PC-3 (cell line): ENCODE measurements around the gene DMD. TPM values are rescaled to one million over a fixed set of nuclear protein-coding genes. Genes with fewer than 3 reads are reported as not detected.

Experiments
- ATAC-seq: fragments of 200-7000 bp; cut with Tn5 transposase; 2 replicates; pipeline ENCODE4 v1.9.1; 2020; ENCODE audit warnings: mild to moderate bottlenecking, moderate library complexity
- BruUV-seq: library from RNA; stranded (reverse); fragments of 400-500 nt; replicated peaks from 2 replicates; lab custom pipeline; 2021; lab: Mats Ljungman, UMichigan
- CTCF ChIA-PET: fragments of 300-600 bp; sonication (Branson Sonifier 250); formaldehyde crosslinking; loops from one replicate; lab custom pipeline; 2022; ENCODE audit warnings: antibody characterized with exemption; lab: Charles Lee
- POLR2A ChIA-PET: fragments of 300-600 bp; sonication (Branson Sonifier 250); formaldehyde crosslinking; loops from one replicate; lab custom pipeline; 2022; ENCODE audit warnings: antibody characterized with exemption; ENCODE audit not compliant: unreplicated experiment; lab: Charles Lee
- DNase-seq: peaks from one replicate; pipeline ENCODE4 v3.0.0-alpha.2; 2015
- H2AFZ ChIP-seq: fragments of 300-600 bp; sonication (generic); 2 replicates; pipeline ENCODE4 v1.6.0; 2016; ENCODE audit warnings: antibody characterized with exemption, low read length
- H3F3A ChIP-seq: fragments of 300-600 bp; sonication (generic); one replicate; pipeline ENCODE4 v1.6.0; 2017; ENCODE audit warnings: antibody characterized with exemption, low read length, control low read depth, mild to moderate bottlenecking; ENCODE audit not compliant: unreplicated experiment
- H3K27ac ChIP-seq: fragments of 300-600 bp; sonication (generic); 2 replicates; pipeline ENCODE4 v1.5.1; 2016; ENCODE audit warnings: mild to moderate bottlenecking, low read length
- H3K27me3 ChIP-seq: fragments of 300-600 bp; sonication (generic); 2 replicates; pipeline ENCODE4 v1.6.1; 2016; ENCODE audit warnings: low read length, mixed read lengths
- H3K36me3 ChIP-seq: fragments of 300-600 bp; sonication (generic); 2 replicates; pipeline ENCODE4 v1.6.1; 2016; ENCODE audit warnings: low read depth, mixed run types, low read length, mixed read lengths
- H3K4me1 ChIP-seq: fragments of 300-600 bp; sonication (generic); 2 replicates; pipeline ENCODE4 v1.5.1; 2016; ENCODE audit warnings: low read length; ENCODE audit not compliant: insufficient read depth
- H3K4me2 ChIP-seq: fragments of 300-600 bp; sonication (generic); 2 replicates; pipeline ENCODE4 v1.6.0; 2016; ENCODE audit warnings: low read length
- H3K4me3 ChIP-seq: fragments of 300-600 bp; sonication (generic); 2 replicates; pipeline ENCODE4 v1.5.1; 2016; ENCODE audit warnings: mild to moderate bottlenecking, low read length, mixed read lengths
- H3K79me2 ChIP-seq: fragments of 300-600 bp; sonication (generic); 2 replicates; pipeline ENCODE4 v1.6.1; 2017; ENCODE audit warnings: low read length, mixed read lengths
- H3K9ac ChIP-seq: fragments of 300-600 bp; sonication (generic); 2 replicates; pipeline ENCODE4 v1.6.0; 2016; ENCODE audit warnings: mild to moderate bottlenecking, low read length
- H3K9me2 ChIP-seq: fragments of 300-600 bp; sonication (generic); replicated peaks from 2 replicates; pipeline ENCODE4 v1.6.1; 2016; ENCODE audit warnings: mixed run types, low read length, mixed read lengths
- H3K9me3 ChIP-seq: fragments of 300-600 bp; sonication (generic); 2 replicates; pipeline ENCODE4 v1.6.1; 2016; ENCODE audit warnings: low read length, mixed read lengths
- H4K20me1 ChIP-seq: fragments of 300-600 bp; sonication (generic); 2 replicates; pipeline ENCODE4 v1.6.1; 2016; ENCODE audit warnings: low read length, mixed read lengths
- EZH2 ChIP-seq: fragments of 300-600 bp; sonication (generic); IDR thresholded peaks from one replicate; pipeline ENCODE4 v1.6.1; 2017; ENCODE audit warnings: antibody characterized with exemption, mild to moderate bottlenecking, low read length; ENCODE audit not compliant: unreplicated experiment
- EZH2phosphoT487 ChIP-seq: fragments of 300-600 bp; sonication (generic); IDR thresholded peaks from 2 replicates; pipeline ENCODE4 v1.6.1; 2018; ENCODE audit warnings: mild to moderate bottlenecking, antibody characterized with exemption, low read length, borderline replicate concordance
- intact Hi-C: fragments of 100-400 bp; cut with micrococcal nuclease; formaldehyde crosslinking; loops from 2 replicates; pipeline ENCODE4 v1.9.0; 2023
- total RNA-seq: library from RNA; depleted of rRNA; stranded (reverse); fragments of >200 nt; gene quantifications from 2 replicates; pipeline ENCODE4 v1.2.3, GENCODE V29; 2014
- TF ChIP-seq, protein P1 (sequence below): fragments of 300-600 bp; sonication (generic); conservative IDR thresholded peaks from 2 replicates; pipeline ENCODE4 v1.5.1; 2017; ENCODE audit warnings: antibody characterized with exemption, low read depth, mild to moderate bottlenecking, low read length

The DMD gene
- total RNA-seq, 1 experiment from 2014 or later: not detected

DNA sequence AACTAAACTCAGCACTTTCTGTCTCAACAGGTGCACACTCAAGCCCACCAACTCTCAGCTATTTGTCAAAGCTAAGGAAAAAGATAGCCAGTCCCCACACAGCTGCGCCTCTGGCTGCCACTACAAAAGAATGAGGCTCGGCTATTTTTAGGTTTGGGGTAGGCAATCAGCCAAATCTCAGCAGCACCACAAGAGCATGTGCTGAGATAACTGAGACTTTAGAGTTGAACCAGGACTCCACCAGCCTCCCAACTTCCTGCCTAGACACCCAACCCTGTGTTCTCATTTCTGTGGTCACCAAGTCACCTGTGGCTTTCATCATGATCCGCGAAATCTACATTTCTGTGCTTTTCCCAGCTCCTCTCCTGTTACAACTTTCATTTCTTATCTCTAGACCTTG is 28.0 kb downstream of the DMD start:
- Histone ChIP-seq H3F3A (no peaks in the 10 kb centered on the region), H2AFZ (no peak overlapping the region), H3K27ac (no peak overlapping the region), H3K4me2 (no peak overlapping the region), H3K9me2 (no peaks in the 10 kb centered on the region), H3K36me3 (no peaks in the 10 kb centered on the region), H3K9ac (no peak overlapping the region), H3K79me2 (no peaks in the 10 kb centered on the region), H3K9me3 (no peaks in the 10 kb centered on the region), H3K4me3 (no peak overlapping the region), H3K27me3 (no peaks in the 10 kb centered on the region), H4K20me1 (no peaks in the 10 kb centered on the region), H3K4me1 (no peaks in the 10 kb centered on the region)
- ChIA-PET POLR2A (no interaction called here), CTCF (no interaction called here)
- intact Hi-C loops: no loop called here
- no peak for TF ChIP-seq EZH2phosphoT487
- TF ChIP-seq, protein P1, sequence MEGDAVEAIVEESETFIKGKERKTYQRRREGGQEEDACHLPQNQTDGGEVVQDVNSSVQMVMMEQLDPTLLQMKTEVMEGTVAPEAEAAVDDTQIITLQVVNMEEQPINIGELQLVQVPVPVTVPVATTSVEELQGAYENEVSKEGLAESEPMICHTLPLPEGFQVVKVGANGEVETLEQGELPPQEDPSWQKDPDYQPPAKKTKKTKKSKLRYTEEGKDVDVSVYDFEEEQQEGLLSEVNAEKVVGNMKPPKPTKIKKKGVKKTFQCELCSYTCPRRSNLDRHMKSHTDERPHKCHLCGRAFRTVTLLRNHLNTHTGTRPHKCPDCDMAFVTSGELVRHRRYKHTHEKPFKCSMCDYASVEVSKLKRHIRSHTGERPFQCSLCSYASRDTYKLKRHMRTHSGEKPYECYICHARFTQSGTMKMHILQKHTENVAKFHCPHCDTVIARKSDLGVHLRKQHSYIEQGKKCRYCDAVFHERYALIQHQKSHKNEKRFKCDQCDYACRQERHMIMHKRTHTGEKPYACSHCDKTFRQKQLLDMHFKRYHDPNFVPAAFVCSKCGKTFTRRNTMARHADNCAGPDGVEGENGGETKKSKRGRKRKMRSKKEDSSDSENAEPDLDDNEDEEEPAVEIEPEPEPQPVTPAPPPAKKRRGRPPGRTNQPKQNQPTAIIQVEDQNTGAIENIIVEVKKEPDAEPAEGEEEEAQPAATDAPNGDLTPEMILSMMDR: no peak
- no peak for TF ChIP-seq EZH2
- DNase-seq (no peak), ATAC-seq (no peak)
- no TSS peak for BruUV-seq

DNA sequence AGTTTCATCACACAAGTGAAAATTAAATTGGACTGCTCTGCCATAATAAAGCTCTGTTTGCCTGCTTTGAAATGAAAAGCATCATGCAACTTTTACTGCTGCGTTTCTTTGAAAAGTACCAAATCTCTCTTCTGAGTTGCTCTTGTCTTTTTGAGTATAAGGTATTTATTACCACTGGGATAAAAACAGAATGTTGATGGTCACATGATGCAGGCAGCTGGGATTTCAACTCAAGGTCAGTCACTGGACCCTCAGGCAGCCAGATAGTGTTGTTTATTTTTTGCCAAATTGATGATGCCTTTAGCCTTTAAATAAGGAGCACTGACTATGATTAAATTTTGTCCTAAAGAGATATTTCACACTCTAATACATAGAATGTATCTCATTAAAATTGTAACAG is 32.7 kb downstream of the DMD start:
- ChIA-PET POLR2A (no interaction called here), CTCF (no interaction called here)
- intact Hi-C loops: no loop called here
- Histone ChIP-seq H3K36me3 (no peaks in the 10 kb centered on the region), H3K9me2 (no peaks in the 10 kb centered on the region), H3K79me2 (no peaks in the 10 kb centered on the region), H3K27ac (no peak overlapping the region), H4K20me1 (no peaks in the 10 kb centered on the region), H3K27me3 (no peaks in the 10 kb centered on the region), H3K4me3 (no peak overlapping the region), H2AFZ (no peak overlapping the region), H3F3A (no peaks in the 10 kb centered on the region), H3K9me3 (no peaks in the 10 kb centered on the region), H3K9ac (no peak overlapping the region), H3K4me1 (no peaks in the 10 kb centered on the region), H3K4me2 (no peak overlapping the region)
- TF ChIP-seq EZH2: no peak
- no peak for TF ChIP-seq EZH2phosphoT487
- TF ChIP-seq, protein P1: no peak
- BruUV-seq: no TSS peak
- DNase-seq: no peak
- ATAC-seq: no peak

DNA sequence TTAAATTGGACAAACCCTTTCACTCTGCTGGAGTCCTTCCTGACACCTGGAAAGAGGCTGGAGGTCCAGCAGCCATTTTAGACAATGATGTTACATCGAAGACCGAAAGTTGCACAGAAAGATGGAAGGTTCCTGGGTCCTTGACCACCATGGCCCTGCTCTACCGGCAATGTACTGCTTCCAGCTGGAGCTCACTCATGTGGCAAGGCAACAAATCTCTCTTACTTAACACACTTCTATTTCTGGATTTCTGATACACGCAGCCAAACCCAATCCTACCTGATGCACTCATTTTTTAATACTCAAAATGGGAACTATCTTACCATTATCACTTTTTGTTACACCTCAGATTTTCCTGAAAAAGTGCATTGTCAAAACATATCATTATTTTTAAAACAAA is 33.1 kb downstream of the DMD start:
- H3K4me1 ChIP-seq: no peaks in the 10 kb centered on the region
- H3K4me2 ChIP-seq: no peak overlapping the region
- no TSS peak for BruUV-seq
- no peak overlapping the region for H3K27ac ChIP-seq
- intact Hi-C loops: no loop called here
- ATAC-seq (no peak), DNase-seq (no peak)
- no peaks in the 10 kb centered on the region for H3K36me3 ChIP-seq
- H3K27me3 ChIP-seq: no peaks in the 10 kb centered on the region
- ChIA-PET POLR2A (no interaction called here), CTCF (no interaction called here)
- no peaks in the 10 kb centered on the region for H3K79me2 ChIP-seq
- no peaks in the 10 kb centered on the region for H3K9me2 ChIP-seq
- H2AFZ ChIP-seq: no peak overlapping the region
- no peak overlapping the region for H3K4me3 ChIP-seq
- H4K20me1 ChIP-seq: no peaks in the 10 kb centered on the region
- TF ChIP-seq, protein P1: no peak
- TF ChIP-seq EZH2 (no peak), EZH2phosphoT487 (no peak)
- no peaks in the 10 kb centered on the region for H3K9me3 ChIP-seq
- H3F3A ChIP-seq: no peaks in the 10 kb centered on the region
- H3K9ac ChIP-seq: no peak overlapping the region
